HG02938 (cell line): Measurements from ENCODE around the gene KRTAP12-4.
"Not testable (repeated sequence)": the region's sequence is repeated elsewhere in the genome, so short reads cannot be mapped to it uniquely, and the experiment has no call there.

Source experiments
- ATAC-seq: cut with Tn5 transposase; IDR thresholded peaks from one replicate; pipeline ENCODE4 v1.9.1; 2021; ENCODE audit warnings: mild to moderate bottlenecking, moderate library complexity; ENCODE audit not compliant: unreplicated experiment

Gene KRTAP12-4

DNA sequence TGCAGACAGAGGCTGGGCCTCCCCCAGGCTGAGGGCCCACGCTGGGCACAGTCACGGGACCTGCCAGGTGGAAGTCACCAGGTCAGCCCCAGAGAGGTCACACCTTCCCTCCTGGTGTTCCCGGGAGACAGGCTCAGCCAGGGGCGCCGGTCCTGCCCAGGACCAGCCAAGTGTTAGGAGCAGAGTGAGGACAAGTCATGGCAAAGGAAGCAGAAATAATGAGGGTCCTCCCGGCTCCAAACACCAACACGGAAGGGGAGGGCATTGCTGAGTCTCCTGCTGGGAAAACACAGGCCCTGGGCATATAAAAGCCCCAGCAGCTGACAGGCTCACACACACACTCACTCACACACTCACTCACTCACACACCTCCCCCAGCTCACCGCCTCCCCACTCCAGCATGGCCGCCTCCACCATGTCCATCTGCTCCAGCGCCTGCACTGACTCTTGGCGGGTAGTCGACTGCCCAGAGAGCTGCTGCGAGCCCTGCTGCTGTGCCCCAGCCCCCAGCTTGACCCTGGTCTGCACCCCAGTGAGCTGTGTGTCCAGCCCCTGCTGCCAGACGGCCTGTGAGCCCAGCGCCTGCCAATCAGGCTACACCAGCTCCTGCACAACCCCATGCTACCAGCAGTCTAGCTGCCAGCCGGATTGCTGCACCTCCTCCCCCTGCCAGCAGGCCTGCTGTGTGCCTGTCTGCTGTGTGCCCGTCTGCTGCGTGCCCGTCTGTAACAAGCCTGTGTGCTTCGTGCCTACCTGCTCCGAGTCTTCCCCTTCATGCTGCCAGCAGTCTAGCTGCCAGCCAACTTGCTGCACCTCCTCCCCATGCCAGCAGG is 17.2 kb downstream of the KRTAP12-4 start, which contains the start of gene KRTAP10-10:
KRTAP10-10 (plus strand) TSS at position 339 of the 833 bp plus-strand sequence; CDS start at position 401, 62 bp downstream.
- no peak for ATAC-seq

DNA sequence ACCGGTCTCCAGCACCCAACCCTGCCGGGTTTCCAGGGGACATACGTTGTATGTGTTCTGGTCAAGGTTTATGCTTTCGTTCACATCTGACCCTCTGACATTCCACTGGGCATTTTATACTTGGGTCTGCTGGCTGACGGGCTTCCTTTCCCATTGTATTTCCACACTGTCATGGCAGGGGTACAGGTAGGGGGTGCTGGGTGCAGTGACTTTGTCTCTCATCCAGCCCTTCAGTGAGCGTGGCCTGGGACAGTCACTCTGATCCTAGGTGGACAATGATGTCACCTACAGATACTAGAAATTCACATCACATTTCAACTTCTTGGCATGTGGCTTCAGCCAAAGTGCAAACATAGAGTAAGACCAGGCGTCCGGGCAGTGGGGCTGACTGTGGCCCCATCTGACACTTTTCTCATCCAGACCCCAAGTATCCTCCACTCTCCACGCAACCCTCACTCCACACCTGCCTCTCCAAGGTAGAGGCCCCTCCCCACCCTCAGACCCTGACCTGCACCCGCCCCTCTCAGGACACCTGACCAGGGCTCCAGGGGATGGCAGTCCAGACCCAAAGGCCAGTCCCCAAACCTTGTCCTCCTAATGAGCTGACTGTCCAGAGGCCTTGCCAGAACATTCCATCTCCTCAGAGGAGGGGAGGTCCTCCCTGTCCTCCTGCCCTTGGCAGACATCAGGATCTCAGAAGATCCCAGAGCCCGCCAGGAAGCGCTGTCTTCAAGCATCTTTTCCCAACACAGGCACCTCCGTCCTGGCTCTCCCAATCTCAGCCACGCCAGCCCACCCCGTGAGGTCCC is 18.0 kb downstream of the KRTAP12-4 start:
- no peak for ATAC-seq

DNA sequence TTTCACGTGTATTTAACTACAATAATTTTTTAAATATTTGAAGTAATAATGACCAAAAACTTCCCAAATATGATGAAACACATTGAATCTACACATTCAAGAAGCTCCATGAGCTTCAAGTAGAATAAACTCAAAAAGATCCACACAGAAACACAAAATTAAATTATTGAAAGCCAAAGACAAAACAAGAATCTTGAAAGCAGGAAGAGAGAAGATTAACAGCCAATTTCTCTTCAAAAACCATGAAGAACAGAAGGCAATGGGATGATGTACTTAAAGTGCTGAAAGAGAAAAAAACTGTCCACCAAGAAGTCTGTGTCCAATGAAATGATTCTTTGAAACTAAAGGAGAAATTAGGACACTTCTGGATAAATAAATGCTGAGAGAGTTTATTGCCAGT is 22.4 kb downstream of the KRTAP12-4 start:
- ATAC-seq: no peak

DNA sequence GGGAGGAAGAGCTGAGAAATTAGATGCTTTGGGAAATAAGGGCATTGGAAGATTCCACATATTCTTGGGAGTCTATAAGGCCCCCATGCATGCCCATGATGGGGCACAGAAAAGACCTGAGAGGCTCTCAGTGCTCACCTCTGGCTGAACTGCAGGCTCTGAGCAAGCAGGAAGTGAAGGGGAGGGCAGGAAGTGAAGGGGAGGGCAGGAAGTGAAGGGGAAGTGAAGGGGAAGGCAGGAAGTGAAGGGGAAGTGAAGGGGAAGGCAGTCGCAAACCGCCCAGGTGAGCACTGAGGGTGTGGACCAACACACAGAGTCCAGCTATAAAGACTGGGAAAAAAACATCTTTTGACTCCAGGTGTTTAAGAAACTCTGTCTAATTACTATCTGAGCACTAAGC is 24.0 kb downstream of the KRTAP12-4 start:
- no peak for ATAC-seq

DNA sequence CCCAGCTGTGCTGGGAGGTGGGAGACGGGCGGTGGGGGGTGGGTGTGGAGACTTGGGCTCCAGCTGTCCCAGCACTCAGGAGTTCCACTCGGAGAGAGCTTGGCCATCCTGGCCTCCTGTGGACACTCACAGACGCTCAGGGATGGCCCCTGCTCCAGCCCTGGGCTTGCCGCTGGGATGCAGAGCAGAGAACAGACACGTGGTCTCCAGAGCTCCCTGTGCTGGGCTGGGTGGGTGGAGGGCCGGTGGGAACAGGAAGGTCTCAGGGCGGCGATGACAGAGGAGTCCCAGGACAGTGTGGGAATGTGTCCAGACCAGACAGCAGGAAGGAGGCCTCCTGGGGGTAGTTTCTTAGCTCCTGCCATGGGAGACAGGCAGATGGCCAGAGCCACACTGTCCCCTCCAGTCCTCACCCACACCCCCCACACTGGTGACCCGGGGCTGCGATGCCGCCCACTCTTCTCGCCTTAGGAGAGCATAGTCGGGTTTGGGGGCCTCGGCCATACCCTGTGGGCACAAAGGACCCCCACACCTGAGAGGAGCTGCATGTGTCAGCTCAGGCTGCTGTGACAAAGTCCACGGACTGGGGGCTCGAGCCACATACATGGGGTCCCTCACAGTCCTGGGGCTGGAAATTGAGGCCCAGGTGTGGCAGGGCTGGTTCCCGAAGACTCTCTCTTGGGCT is 25.6 kb downstream of the KRTAP12-4 start:
- no peak for ATAC-seq

DNA sequence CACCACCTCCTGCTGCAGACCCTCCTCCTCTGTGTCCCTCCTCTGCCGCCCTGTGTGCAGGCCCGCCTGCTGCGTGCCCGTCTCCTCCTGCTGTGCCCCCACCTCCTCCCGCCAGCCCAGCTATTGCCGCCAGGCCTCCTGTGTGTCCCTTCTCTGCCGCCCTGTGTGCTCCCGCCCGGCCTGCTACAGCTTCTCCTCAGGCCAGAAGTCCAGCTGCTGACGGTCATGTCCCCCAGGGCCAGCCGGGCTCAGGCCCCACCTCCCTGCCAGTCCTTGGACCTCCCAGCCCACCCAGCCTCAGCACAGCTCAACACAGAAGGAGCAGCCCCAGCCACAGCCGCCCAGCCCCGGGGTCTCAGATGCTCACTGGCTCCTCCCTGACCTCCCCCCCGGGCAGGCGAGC is 26.6 kb downstream of the KRTAP12-4 start:
- ATAC-seq: not testable (repeated sequence)

DNA sequence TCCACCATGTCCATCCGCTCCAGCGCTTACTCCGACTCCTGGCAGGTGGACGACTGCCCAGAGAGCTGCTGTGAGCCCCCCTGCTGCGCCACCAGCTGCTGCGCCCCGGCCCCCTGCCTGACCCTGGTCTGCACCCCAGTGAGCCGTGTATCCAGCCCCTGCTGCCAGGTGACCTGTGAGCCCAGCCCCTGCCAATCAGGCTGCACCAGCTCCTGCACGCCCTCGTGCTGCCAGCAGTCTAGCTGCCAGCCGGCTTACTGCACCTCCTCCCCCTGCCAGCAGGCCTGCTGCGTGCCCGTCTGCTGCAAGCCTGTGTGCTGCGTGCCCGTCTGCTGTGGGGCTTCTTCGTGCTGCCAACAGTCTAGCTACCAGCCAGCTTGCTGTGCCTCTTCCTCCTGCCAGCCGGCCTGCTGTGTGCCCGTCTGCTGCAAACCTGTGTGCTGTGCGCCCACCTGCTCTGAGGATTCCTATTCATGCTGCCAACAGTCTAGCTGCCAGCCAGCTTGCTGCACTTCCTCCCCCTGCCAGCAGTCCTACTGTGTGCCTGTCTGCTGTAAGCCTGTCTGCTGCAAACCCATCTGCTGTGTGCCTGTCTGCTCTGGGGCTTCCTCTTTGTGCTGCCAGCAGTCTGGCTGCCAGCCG is 27.2 kb downstream of the KRTAP12-4 start:
- ATAC-seq: not testable (repeated sequence)

DNA sequence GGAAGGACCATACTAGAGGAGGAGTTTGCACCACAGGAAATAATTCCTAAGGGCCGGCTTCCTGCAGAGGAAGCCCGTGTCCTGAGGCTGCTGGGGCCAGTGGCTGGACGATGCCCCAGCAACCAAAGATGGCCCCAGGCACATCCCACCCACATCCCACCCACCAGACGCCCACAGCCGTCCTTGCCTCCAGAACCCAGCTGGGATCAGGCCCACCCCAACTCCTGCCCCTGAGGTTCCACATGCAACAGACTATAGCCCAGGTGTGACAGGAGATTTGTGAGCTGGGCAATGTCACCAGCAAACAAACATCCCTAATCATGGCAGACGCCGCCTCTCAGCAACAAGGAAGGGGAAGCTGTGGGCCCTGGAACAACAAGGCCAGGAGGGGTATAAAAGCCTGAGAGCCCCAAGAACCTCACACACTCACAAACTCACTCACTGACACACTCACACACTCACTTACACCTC is 27.8 kb downstream of the KRTAP12-4 start, which contains the start of gene KRTAP10-9:
KRTAP10-9 (plus strand) TSS at position 421 of the 471 bp plus-strand sequence. CDS start 79 bp downstream, outside the sequence.
- no peak for ATAC-seq

DNA sequence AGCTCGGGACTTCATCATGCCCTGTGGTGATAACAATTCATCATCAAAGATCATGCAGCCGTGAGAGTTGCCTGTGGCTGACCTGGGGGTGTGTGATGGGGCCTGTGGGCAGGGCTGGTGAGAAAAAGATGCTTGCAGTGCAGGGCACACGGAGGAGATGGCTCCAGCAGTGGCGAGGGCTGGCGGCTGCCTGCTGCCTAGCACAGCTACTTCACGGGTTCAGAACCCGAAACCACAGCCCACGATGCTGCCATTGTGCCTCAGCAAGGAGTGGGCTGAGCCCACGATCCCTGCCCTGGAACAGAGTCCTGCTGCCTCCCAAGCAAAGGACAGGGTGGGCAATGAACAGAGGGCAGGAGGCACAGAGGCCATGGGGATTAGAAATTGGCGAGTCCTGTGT is 28.2 kb downstream of the KRTAP12-4 start:
- no peak for ATAC-seq

DNA sequence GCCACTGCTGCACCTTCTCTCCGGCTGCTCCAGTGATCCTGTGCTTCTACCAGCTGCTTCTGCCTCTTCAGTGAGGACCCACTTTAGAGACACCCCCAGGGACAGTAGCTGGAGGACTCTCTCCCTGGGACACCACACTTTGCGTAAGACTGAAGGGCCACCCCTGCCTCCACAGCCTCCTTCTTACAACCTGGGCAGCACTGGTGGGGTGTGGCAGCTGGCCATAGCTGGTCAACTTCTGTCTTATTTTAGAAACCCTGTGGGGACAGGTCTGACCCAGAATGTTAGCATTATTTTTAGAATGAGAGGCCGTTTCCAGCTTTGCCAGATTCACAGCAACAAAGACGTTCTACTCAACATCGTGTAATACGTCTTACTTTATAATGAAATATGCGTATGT is 28.7 kb downstream of the KRTAP12-4 start:
- ATAC-seq: no peak

DNA sequence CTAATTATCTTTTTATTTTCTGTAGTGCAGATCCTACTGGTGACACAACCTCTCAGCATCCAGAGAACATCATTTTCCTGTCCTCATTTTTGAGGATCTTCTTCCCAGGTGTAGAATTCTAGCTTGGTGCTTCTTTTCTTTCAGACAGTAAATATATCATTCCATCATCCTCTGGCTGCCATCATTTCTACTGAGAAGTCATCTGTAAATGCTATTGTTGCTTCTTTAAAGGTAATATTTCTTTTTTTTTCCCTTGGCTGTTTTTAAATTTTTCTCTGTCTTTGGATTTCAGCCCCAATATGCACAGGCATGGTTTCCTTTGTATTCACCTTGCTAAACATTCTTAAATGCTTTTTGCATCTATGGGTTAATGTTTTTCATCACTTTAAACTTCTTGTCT is 30.9 kb downstream of the KRTAP12-4 start:
- no peak for ATAC-seq

DNA sequence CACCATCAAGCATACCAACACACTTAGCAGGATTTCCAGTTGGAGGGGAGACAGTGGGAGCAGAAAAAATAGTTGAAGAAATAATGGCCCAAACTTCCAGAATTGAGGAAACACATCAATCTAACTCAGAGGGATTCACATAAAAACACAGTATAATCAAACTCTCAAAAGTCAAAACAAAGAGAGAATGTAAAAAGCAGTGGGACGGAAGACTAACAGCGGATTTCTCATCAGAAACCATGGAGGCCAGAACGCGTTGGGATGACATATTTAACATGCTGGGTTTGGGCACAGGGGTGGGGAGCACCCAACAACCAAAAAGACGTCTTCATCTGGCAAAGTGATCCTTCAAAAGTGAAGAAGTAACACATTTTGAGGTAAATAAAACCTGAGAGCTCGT is 34.6 kb downstream of the KRTAP12-4 start:
- no peak for ATAC-seq

DNA sequence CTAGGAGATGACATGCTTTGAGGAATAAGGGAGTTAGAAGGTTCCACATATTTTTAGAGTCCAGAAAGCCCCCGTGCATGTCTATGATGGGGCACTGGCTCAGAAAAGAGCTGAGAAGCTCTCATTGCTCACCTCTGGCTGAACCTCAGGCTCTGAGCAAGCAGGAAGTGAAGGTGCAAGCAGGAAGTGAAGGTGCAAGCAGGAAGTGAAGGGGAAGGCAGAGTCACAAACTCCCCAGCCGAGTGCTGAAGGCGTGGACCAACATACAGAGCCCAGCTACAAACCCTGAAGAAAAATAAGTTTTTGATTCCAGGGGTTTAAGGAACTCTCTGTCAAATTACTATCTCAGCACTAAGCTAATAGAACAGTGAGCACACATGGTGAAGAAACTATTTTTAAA is 35.5 kb downstream of the KRTAP12-4 start:
- ATAC-seq: no peak

DNA sequence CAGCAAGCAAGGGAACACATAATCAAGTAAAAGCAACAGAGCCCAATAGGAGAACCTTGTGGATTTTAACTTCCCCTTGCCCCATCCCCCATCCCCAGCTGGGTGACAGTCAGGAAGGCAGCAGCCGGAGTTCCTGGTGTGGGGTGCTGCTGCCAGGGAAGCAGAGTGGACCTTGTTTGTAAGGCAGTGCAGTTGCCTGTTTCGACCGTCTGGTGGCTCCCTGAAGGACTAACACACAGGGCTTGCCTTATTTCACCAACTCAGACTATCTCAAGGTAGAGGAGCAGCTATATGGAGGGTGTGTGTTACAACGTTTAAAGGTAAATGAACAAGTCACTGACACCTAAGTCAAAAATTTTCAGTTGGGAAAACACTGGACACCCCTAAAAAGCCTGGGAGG is 36.0 kb downstream of the KRTAP12-4 start:
- no peak for ATAC-seq

DNA sequence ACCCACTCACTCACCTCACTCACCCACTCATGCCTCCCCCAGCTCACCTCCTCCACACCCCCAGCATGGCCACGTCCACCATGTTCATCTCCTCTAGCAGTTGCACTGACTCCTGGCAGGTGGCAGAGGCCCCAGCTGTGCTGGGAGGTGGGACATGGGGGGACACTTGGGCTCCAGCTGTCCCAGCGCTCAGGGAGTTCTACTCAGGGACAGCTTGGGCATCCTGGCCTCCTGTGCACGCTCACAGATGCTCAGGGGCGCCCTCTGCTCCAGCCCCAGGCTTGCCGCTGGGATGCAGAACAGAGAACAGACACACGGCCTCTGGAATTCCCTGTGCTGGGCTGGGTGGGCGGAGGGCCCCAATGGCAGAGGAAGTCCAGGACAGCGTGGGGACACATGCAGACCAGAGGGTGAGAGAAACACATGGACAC is 37.4 kb downstream of the KRTAP12-4 start:
- no peak for ATAC-seq

DNA sequence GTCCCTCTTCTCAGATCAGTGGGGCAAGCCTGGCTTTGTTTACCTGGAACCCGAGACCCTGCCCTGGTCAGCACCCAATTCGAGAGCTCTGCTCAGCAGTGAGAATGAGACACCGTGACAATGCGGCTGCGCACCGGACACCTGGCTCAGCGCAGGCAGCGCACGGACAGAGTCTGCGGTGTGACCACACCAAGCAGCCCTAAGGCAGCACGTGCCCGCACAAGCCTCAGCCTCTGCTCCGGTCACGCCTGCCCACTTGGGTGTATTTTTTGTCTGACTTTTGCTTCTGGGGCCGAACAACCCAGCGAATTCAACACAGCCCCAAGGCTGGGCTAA is 37.9 kb downstream of the KRTAP12-4 start:
- no peak for ATAC-seq

DNA sequence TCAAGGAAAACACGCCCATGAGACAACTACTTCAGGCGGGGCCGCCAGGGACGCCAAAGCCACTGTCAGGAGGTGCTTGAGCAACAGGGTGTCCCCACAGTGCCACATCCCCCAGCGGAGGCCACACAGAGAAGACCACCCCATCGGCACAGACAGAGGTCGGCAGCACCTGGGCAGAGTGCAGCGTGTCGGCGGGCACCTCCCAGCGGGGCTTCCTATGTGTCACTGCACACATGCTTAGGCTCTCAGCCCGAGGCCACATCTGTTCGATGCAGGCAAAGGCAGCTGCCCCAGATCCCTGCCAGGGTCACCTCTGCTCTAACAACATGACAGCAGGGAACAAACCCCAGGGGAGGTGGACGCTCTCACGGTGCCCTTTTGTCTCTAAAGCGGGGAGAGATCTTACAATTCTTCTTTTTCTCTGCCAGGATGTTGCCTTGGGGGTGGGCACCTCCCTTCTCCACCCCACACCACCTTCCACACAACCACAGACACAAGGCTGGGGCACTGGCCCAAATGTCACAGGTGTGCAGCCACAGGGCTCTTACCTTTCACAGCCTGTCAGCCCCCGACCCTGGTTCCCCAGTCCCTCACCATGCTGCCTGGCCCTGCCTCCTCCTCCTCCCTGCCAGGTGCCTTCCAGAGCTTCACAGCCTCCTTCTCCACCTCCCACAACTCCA is 38.4 kb downstream of the KRTAP12-4 start:
- no peak for ATAC-seq

DNA sequence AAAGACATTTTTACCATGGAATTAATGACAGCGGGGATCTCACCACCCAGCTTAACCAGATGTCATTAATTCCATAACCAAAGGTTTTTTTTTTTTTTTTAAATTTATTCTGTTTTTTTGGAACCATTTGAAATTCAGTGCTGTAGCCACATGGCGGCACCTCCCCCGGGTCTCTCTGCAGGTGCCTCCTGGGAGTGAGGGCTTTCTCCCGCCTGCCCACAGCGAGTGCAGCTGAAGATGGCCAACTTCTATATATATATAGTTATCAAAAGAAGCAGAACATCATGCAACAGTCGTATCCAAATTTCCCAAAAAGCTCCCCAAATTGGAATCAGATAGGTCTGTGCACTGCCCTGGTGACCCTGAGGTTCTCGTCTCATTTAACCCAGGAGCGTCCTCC is 39.0 kb downstream of the KRTAP12-4 start:
- no peak for ATAC-seq

DNA sequence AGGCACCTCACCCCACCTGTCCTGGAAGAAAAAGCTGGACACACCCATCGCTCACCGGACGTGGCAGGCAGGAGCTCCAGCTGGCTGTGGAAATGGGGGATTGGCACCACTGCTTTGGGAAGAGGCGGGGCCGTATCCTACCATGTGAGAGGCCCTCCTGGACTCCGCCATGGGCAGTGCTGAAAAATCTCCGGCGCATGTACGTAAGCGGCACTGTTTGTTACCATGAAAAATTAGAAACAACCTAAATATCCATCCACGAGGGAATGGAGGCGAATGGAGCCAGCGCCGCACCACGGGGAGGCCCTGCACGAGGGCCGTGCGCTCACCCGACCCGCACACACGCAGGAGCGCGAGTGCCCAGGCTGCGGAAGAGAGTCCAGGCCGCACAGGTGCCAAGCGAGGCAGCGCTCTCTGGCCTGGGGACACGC is 39.5 kb downstream of the KRTAP12-4 start:
- ATAC-seq: no peak

DNA sequence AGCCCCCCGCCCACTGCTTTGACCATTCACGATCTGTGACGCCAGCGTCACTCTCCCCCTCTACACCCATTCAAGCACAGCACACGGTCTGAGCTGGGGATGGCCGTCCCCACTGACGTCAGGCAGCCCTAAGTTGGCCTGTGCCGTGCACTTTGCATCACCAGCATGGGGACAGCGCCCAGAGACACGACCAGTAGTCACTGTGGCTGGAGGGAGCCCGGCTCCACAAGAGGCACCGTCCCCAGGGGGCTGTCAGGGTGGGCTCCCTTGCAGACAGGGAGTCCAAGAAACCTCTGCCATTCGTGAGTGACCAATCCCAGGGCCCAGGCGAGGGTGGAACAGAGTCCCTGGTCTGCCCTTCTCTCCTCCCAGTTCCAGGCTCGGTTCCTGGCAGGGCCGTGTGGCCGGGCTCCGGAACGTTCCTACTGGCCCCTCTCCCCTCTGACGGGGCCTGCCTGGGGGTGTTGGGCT is 40.3 kb downstream of the KRTAP12-4 start:
- ATAC-seq: no peak
